Limb (tissue), 2 donors: ENCODE measurements around the gene TYW5.
"Not testable (repeated sequence)": the region's sequence is repeated elsewhere in the genome, so short reads cannot be mapped to it uniquely, and the experiment has no call there.

Experiments
- DNase-seq, 2 donors: peaks; one replicate each; pipeline ENCODE4 v3.0.0-alpha.2; 2016; ENCODE audit errors: extremely low spot score in 2 of 2

The TYW5 gene

DNA sequence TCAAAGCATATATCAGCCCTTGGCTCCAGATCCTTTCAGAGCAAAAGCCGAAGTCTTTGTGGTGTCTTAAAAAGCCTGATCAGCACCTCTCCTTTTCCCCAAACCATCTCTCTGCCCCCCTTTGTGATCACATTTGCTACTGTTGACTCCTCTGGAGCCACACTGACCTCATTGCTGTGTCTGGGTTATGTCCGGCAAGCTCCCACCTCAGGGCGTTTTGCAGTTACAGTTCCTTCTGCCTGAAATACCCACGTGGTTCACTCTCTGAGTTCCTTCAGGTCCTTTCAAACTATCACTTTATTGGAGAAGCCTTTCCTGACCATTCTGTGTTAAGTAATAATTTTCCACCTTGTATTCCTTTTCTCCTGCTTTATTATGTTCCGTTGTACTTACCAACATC, 32.4 kb downstream of the TYW5 start:
- DNase-seq: no peak

GRCh38 chr2:199916980-199917379, 38.3 kb downstream of the TYW5 start:
- no peak for DNase-seq

- DNase-seq: no peak
These were observed 40.8 kb downstream of the TYW5 start for GRCh38 chr2:199914372-199914958.

GRCh38 chr2:199912553-199913114, 42.7 kb downstream of the TYW5 start:
- DNase-seq: not testable (repeated sequence)

GRCh38 chr2:199911877-199912161, 43.5 kb downstream of the TYW5 start:
- DNase-seq: no peak

GRCh38 chr2:199911052-199911876, 44.0 kb downstream of the TYW5 start, which contains the start of gene C2orf69:
Gene C2orf69 (plus strand): TSS chr2:199911293. CDS start chr2:199911439, 146 bp downstream.
- DNase-seq: peak; percentile 97 to 98

GRCh38 chr2:199910338-199911051, 44.8 kb downstream of the TYW5 start:
- DNase-seq: no peak

DNA sequence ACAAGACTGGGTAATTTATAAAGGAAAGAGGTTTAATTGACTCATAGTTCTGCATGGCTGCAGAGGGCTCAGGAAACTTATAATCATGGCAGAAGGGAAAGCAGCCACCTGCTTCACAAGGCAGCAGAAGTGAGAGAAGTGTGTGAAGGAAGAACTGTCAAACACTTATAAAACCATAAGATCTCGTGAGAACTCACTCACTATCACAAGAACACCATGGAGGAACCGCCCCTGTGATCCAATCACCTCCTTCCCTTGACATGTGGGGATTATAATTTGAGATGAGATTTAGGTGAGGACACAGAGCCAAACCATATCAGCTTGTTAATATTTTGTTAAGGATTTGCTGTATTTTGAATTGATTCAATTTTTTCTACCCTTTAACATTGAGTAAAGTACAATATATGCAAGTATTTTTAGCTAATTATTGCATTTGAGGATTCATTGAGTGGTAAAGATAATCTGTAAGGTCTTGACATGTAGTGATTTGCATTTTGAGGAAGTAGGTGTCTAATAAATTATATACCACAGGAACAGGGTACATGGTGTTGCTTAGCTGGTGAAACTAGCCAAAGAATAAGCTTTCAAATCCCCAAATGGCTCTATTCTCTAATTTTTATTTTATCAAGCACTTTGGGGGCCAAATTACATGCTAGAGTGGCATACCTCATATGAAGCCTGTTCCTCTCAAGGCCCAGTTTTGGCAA, 48.1 kb downstream of the TYW5 start:
- no peak for DNase-seq

- DNase-seq: no peak
These were observed 52.2 kb downstream of the TYW5 start for GRCh38 chr2:199903111-199903510.

DNA sequence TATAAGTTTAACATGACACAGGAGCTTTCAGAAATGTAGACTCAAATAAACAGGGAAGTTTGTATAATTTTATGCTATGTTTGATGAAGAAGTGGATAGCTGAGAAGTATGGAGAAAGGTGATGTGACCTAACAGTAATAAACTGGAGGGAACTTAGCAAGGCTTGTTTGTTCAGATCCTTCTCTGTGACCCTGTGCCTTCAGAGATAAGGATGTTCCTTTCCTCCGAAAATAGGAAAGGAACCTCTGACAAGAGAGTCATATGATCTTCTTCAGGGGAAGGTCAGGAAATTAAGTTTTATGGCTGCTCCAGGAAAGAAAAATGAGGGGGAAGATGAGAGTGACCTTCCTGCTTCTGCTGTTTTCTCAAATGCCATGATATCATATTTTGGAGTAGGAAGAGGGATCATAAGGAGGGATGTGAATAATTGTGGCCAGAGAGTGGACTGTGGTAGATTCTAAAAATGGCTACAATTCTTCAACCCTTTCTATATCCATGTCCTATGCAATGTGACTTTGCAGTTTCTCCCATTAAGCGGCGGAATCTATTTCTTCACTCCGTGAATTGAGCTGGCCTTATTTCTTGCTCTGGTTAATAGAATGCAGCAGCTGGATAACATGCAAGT, 52.7 kb downstream of the TYW5 start:
- DNase-seq: no peak

- DNase-seq: no peak
These were observed 53.3 kb downstream of the TYW5 start for GRCh38 chr2:199901942-199902341.

DNA sequence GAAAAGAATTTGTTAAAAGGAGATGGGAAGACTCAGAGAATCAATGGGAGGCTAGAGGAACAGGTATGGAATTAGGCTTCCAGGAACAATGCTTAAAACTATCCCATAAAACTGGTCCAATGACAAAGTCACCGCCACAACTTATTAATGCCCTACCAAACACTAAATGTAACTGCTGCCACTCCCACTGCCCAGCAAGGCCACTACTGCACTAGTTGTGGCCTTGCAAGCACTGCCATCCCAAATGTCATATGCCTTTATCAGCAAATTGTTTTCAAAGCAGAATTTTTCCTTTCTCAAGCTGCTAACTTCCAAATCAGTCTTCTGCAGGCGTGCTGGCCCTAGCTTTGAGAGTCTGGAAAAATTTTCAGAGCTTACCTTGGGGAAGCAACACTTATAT, 58.7 kb downstream of the TYW5 start:
- no peak for DNase-seq

- peak in 1 of 2 donors; percentile 27 for DNase-seq
These were observed 59.9 kb downstream of the TYW5 start for GRCh38 chr2:199895406-199895805.

DNA sequence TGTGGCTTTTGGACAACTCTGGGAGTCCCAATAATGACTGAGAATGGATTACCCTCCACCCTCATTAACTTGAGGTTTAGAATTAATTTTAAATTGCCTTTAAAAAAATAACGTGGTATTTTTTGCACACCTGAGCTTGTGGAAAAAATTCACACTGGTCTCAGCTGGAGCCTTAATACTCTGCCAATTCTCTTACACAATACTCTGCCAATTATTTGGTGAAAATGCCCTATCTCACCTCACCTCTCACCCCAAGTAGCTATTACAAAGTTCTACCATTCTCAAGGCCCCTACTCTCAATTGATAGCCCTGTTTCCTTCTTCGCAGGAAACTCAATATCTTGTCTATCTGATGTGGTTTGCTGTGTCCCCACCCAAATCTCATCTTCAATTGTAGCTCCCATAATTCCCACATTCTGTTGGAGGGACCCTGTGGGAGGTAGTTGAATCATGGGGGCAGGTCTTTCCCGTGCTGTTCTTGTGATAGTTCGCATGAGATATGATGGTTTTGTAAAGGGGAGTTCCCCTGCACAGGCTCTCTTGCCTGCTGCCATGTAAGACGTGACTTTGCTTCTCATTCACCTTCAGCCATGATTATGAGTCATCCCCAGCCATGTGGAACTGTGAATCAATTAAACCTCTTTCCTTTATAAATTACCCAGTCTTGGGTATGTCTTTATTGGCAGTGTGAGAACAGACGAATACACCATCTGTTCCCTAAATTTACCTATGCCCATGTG, 71.6 kb downstream of the TYW5 start:
- DNase-seq: no peak

DNA sequence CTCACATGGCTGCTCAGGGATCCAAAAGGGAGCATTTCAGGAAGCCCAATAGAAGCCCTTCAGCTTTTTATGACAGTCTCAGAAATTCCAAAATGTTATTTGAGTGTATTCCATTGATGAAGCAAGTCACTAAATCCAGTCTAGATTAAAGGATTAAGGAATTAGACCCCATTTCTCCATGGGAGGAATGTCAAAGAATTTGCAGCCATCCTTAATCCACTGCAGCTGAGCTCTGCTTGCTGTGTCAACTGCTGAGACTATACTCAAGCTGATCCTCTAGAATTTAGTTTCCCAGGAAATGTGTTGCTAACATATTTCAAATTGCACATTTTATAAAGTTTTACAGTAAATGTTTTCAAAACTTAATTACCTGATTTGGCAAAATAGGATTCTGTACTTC, 72.6 kb downstream of the TYW5 start:
- no peak for DNase-seq
